ENCODE measurements around the gene C4orf54.

The C4orf54 gene

GRCh38 chr4:99622341-99622740 lies 35.3 kb downstream of the C4orf54 start:
- no peak for DNase-seq (ENCODE audit: low read depth, low spot score)

GRCh38 chr4:99617374-99617773 lies 40.3 kb downstream of the C4orf54 start:
- DNase-seq (ENCODE audit: low read depth, low spot score) = no peak

GRCh38 chr4:99615170-99615820 lies 42.3 kb downstream of the C4orf54 start:
- no peak for DNase-seq (ENCODE audit: low read depth, low spot score)

DNA sequence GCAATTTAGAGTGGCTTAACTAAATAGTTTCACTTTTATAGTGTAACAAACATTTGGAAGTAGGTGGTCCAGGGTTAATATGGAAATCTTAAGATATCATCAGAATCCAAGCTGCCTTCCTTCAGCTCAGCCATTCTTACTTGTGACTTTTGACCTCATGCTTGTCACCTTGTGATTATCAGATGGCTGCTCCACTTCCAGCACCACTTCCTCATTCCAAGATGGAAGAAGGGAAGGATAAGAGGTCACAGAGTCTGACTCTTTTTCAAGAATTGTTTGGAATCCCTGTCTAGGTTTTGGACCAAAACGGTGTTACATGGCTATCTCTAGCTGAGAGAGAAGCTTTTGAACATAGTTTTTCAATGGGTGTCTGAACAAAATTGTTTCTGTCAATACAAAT lies 43.1 kb downstream of the C4orf54 start:
- DNase-seq (ENCODE audit: low read depth, low spot score) = no peak

GRCh38 chr4:99612704-99613103 lies 44.9 kb downstream of the C4orf54 start:
- DNase-seq (ENCODE audit: low read depth, low spot score) = no peak

DNA sequence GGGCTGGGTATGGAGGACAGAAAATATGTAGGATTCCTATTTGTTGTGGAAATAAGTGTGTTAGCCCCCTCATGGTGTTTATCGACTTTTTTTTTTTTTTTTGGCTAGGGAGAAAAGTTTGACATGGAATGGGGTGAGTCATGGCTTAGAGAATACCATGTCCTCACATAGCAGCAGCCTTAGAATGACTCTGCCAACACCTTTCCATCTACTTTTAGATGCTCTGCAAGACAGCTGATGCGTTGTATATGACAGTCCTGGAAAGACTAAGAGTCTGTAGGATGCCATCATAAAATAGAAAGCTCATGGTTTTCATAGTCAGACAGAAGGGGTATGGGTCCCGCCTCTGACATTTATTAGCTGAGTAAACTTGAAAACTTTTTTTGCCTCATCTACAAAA lies 45.3 kb downstream of the C4orf54 start:
- DNase-seq (ENCODE audit: low read depth, low spot score) = no peak

- DNase-seq (ENCODE audit: low read depth, low spot score) = no peak
Measured at GRCh38 chr4:99610605-99611175, 46.9 kb downstream of the C4orf54 start.

DNA sequence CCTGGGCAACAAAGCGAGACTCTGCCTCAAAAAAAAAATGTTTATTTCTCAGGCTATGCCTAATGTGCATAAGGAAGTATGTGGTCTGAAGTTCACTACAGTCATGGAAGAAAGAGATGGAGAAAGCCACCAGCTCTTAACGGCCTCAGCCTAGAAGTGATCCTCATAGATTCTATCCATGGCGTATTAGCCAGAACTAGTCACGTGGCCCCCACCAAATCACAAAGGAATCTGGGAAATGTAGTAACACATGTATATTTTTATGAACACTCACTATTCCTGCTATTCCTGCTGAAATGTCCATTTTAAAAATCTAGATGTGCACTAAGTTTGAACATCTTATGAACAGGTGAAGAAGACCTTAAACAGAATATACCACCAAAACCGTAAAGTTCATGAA lies 49.2 kb downstream of the C4orf54 start:
- DNase-seq (ENCODE audit: low read depth, low spot score) = no peak

All from iPS DF 19.7 (cell line).